HEK293T (cell line): ENCODE data around the gene SCAF8.

Source experiments
- CTCF ChIA-PET: fragments of 350-600 bp; formaldehyde crosslinking; extraction: SDS; loops from one replicate; lab custom pipeline; 2021; ENCODE audit warnings: antibody characterized with exemption, inconsistent platforms; lab: Yijun Ruan, JAX
- POLR2A ChIA-PET: fragments of 350-600 bp; formaldehyde crosslinking; extraction: SDS; loops from one replicate; lab custom pipeline; 2020; ENCODE audit warnings: antibody characterized with exemption, inconsistent platforms; lab: Yijun Ruan, JAX
- DNase-seq: peaks from one replicate; pipeline ENCODE4 v3.0.0; 2012; ENCODE audit warnings: mixed read lengths; ENCODE audit errors: extremely low spot score
- ARNT ChIP-seq: fragments of 450-650 bp; IDR thresholded peaks from 2 replicates; pipeline ENCODE4 v1.6.1; 2017; ENCODE audit warnings: mild to moderate bottlenecking
- BHLHE40 ChIP-seq: fragments of 450-650 bp; IDR thresholded peaks from 2 replicates; pipeline ENCODE4 v1.6.1; 2016; ENCODE audit warnings: mild to moderate bottlenecking, moderate library complexity, borderline replicate concordance
- CTBP1 ChIP-seq: fragments of 450-650 bp; IDR thresholded peaks from 2 replicates; pipeline ENCODE4 v1.6.1; 2016; ENCODE audit warnings: borderline replicate concordance
- ELF4 ChIP-seq: fragments of 450-650 bp; IDR thresholded peaks from 2 replicates; pipeline ENCODE4 v1.6.1; 2017; ENCODE audit warnings: antibody characterized with exemption
- FOXA1 ChIP-seq: fragments of 450-650 bp; IDR thresholded peaks from 2 replicates; pipeline ENCODE4 v1.6.1; 2016; ENCODE audit warnings: mild to moderate bottlenecking
- FOXK2 ChIP-seq: fragments of 450-650 bp; IDR thresholded peaks from 2 replicates; pipeline ENCODE4 v1.6.1; 2016; ENCODE audit warnings: mild to moderate bottlenecking
- FOXM1 ChIP-seq: fragments of 450-650 bp; IDR thresholded peaks from 2 replicates; pipeline ENCODE4 v1.6.1; 2017; ENCODE audit warnings: mild to moderate bottlenecking, borderline replicate concordance
- HDGF ChIP-seq: fragments of 450-650 bp; IDR thresholded peaks from 2 replicates; pipeline ENCODE4 v1.6.1; 2017; ENCODE audit warnings: antibody characterized with exemption, borderline replicate concordance
- L3MBTL2 ChIP-seq: fragments of 450-650 bp; conservative IDR thresholded peaks from 2 replicates; pipeline ENCODE4 v1.6.1; 2016; ENCODE audit warnings: mild to moderate bottlenecking
- LEF1 ChIP-seq: fragments of 450-650 bp; IDR thresholded peaks from 2 replicates; pipeline ENCODE4 v1.6.1; 2017; ENCODE audit warnings: mild to moderate bottlenecking, borderline replicate concordance
- NFRKB ChIP-seq: fragments of 450-650 bp; IDR thresholded peaks from 2 replicates; pipeline ENCODE4 v1.6.1; 2016; ENCODE audit warnings: mild to moderate bottlenecking, moderate library complexity
- SP1 ChIP-seq: fragments of 450-650 bp; IDR thresholded peaks from 2 replicates; pipeline ENCODE4 v1.6.1; 2017
- SUZ12 ChIP-seq: fragments of 450-650 bp; IDR thresholded peaks from 2 replicates; pipeline ENCODE4 v1.6.1; 2016; ENCODE audit warnings: mild to moderate bottlenecking
- TARDBP ChIP-seq: fragments of 450-650 bp; IDR thresholded peaks from 2 replicates; pipeline ENCODE4 v1.6.1; 2016
- ZNF384 ChIP-seq: fragments of 450-650 bp; IDR thresholded peaks from 2 replicates; pipeline ENCODE4 v1.6.1; 2016
- TF ChIP-seq, protein P1 (sequence below): fragments of 450-650 bp; IDR thresholded peaks from 2 replicates; pipeline ENCODE4 v1.6.1; 2016

Gene SCAF8

DNA sequence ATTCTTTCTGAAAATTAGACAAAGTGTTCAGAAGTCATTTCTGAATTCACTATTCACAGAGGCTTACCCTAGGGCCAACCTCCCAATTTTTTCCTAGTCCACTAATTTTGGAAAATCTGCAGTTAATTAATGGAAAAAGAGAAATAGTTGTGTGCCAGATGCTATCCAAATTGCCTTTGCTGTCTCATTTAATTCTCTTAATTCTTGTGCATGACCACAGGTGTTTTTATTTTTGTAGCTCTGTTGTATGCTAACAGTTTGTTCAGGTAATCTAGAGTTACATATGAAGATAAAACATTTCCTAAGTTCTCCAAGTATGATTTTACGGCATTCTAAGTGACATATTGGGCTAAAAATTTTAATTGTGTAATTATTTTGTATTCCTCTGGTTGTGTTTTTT lies 96.8 kb downstream of the SCAF8 start:
- CTCF ChIA-PET = no interaction called here
- DNase-seq = no peak
- POLR2A ChIA-PET = no interaction called here
- TF ChIP-seq SUZ12 (no peak), CTBP1 (no peak), ELF4 (no peak), FOXK2 (no peak), FOXA1 (no peak), LEF1 (no peak), NFRKB (no peak), L3MBTL2 (no peak), SP1 (no peak), ZNF384 (no peak)
- TF ChIP-seq, protein P1, sequence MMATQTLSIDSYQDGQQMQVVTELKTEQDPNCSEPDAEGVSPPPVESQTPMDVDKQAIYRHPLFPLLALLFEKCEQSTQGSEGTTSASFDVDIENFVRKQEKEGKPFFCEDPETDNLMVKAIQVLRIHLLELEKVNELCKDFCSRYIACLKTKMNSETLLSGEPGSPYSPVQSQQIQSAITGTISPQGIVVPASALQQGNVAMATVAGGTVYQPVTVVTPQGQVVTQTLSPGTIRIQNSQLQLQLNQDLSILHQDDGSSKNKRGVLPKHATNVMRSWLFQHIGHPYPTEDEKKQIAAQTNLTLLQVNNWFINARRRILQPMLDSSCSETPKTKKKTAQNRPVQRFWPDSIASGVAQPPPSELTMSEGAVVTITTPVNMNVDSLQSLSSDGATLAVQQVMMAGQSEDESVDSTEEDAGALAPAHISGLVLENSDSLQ = no peak

DNA sequence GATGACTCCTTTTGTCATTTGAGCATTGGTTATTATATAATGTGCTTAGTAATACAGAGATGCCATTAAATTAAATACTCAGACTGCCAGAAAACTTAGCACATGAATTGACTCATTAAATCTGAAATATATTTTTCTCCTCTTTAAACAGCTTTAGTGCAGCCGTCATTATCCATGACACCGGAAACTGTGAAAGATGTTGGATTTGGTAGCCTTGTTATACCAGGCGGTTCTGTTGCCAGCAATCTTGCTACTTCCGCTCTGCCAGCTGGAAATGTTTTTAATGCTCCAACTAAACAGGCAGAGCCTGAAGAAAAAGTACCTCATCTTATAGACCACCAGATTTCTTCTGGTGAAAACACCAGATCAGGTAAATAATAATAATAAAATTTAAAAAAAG lies 97.6 kb downstream of the SCAF8 start:
- ChIA-PET POLR2A (no interaction called here), CTCF (no interaction called here)
- DNase-seq = no peak
- no peak for TF ChIP-seq L3MBTL2
- no peak for TF ChIP-seq FOXA1
- TF ChIP-seq SUZ12 = no peak
- TF ChIP-seq HDGF = no peak
- no peak for TF ChIP-seq SP1
- TF ChIP-seq, protein P1 = no peak
- TF ChIP-seq ZNF384 = no peak

DNA sequence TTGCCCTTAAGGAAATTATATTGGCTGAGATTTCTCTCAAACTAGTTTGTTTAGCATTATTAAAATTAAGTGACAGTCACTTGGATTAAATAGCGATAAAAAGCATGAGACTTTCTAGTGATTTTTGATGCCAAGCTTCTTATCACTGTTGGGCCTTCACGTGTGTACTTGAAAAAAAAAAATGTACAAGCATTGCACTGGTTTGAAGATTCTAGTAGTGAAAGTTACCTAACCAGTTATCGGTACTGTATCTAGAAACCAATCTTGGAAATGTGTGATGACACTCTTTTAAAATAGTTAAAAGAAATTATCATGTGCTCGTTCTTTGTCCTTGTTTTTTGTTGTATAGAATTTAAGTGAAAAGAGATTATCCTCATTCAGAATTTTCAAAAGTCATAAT lies 102.1 kb downstream of the SCAF8 start:
- TF ChIP-seq ELF4 (no peak), SP1 (no peak), BHLHE40 (no peak), ZNF384 (no peak)
- ChIA-PET CTCF (no interaction called here), POLR2A (no interaction called here)
- no peak for DNase-seq

DNA sequence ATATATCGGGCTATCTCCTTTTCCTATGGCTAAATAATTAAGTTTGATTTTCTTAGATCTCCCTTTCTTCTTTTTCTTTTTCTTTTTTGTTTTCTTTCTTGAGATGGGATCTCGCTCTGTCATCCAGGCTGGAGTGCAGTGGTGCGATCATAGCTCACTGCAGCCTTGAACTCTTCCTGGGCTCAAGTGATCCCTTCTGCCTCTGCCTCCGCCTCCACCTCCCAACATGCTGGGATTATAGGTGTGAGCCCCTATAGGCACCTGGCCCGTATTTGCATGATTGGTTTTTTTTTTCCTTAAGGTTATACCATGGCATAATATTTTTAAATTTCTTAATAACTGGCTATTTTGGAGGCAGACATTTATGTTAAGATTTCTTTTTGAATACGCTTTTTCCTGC lies 106.3 kb downstream of the SCAF8 start:
- POLR2A ChIA-PET = no interaction called here
- DNase-seq = no peak
- CTCF ChIA-PET = no interaction called here
- TF ChIP-seq TARDBP (no peak), CTBP1 (no peak), BHLHE40 (no peak)
- TF ChIP-seq, protein P1 = no peak

DNA sequence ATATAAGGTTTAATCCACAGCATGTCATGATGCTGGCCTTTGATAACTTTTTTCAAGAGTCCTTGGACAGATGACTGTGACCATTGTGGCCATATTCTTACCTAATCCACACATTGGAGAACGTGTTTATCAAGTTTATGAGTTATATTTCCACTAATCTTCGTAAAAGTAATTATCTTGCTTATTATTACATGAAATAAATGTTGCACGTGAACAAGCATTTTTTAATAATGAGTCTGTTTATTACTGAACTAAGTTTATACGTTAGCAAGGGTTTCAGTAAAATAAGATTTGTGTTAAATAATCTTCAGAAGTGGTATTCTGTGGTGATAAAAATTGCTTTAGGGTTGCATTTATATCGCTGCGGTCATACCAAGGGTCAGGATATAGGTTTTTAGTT lies 107.1 kb downstream of the SCAF8 start:
- CTCF ChIA-PET = no interaction called here
- POLR2A ChIA-PET = no interaction called here
- no peak for DNase-seq
- TF ChIP-seq CTBP1 = no peak
- no peak for TF ChIP-seq TARDBP
- TF ChIP-seq, protein P1 = no peak

DNA sequence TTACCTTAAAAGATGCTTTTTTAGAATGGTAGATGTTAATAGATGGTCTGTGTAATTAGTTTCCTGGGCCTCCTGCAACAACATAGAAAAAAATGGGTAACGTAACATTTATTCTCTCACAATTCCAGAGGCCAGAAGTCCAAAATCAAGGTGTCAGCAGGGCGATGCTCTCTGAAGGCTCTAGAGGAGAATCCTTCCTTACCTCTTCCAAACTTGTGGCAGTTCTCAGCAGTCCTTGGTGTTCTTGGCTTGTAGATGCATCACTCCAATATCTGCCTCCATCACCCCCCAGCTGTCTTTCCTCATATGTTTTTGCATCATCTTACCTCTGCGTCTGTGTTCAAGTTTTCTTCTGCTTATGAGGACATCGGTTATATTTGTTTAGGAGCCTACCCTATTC lies 107.9 kb downstream of the SCAF8 start:
- ChIA-PET POLR2A (no interaction called here), CTCF (no interaction called here)
- TF ChIP-seq BHLHE40 (no peak), LEF1 (no peak), FOXM1 (no peak), FOXK2 (no peak), SUZ12 (no peak), HDGF (no peak), SP1 (no peak), ELF4 (no peak), NFRKB (no peak), ZNF384 (no peak), TARDBP (no peak), ARNT (no peak), FOXA1 (no peak), L3MBTL2 (no peak), CTBP1 (no peak)
- TF ChIP-seq, protein P1 = no peak
- DNase-seq = no peak
